GM12872 (cell line): Measurements from ENCODE around the gene SPON1.

Experiments
- CTCF ChIP-seq: IDR thresholded peaks from 3 replicates; pipeline ENCODE4 v1.5.1; 2011; ENCODE audit warnings: low read depth, mild to moderate bottlenecking, low read length, moderate library complexity; ENCODE audit not compliant: insufficient read depth

The SPON1 gene

GRCh38 chr11:14269692-14270573, 307.4 kb downstream of the SPON1 start:
- no peak for TF ChIP-seq CTCF

GRCh38 chr11:14270690-14271542, 308.4 kb downstream of the SPON1 start:
- TF ChIP-seq CTCF = no peak

- TF ChIP-seq CTCF = no peak
These were observed 311.4 kb downstream of the SPON1 start for GRCh38 chr11:14273895-14274294.

- TF ChIP-seq CTCF = no peak
These were observed 312.6 kb downstream of the SPON1 start for GRCh38 chr11:14275076-14275475.

GRCh38 chr11:14288189-14288935, 325.8 kb downstream of the SPON1 start:
- no peak for TF ChIP-seq CTCF

- no peak for TF ChIP-seq CTCF
These were observed 327.9 kb downstream of the SPON1 start for GRCh38 chr11:14290422-14290821.

- no peak for TF ChIP-seq CTCF
These were observed 337.4 kb downstream of the SPON1 start for GRCh38 chr11:14299921-14300320.
